ES-I3 (cell line): Measurements from ENCODE around the gene EIF2B4.
"Not testable (repeated sequence)": the region's sequence is repeated elsewhere in the genome, so short reads cannot be mapped to it uniquely, and the experiment has no call there.

ENCODE experiments used
- H3K36me3 ChIP-seq: 2 replicates; pipeline ENCODE4 v1.6.1; 2013; ENCODE audit warnings: mild to moderate bottlenecking, low read length, control low read depth, moderate library complexity; ENCODE audit not compliant: insufficient read depth
- H3K4me1 ChIP-seq: 2 replicates; pipeline ENCODE4 v1.6.1; 2013; ENCODE audit warnings: mild to moderate bottlenecking, control low read depth, low read length; ENCODE audit not compliant: insufficient read depth
- H3K9ac ChIP-seq: 2 replicates; pipeline ENCODE4 v1.6.1; 2013; ENCODE audit warnings: low read depth, mild to moderate bottlenecking, low read length, moderate library complexity
- H3K9me3 ChIP-seq: 2 replicates; pipeline ENCODE4 v1.6.1; 2013; ENCODE audit warnings: mild to moderate bottlenecking, low read length, moderate library complexity; ENCODE audit not compliant: control insufficient read depth, insufficient read depth

The EIF2B4 gene

GRCh38 chr2:27324720-27325119 is 45.4 kb downstream of the EIF2B4 start:
- H3K36me3 ChIP-seq, result peaks cover 18% of the 10 kb centered on the region
- H3K4me1 ChIP-seq, result peaks cover 4% of the 10 kb centered on the region
- H3K9me3 ChIP-seq, result no peaks in the 10 kb centered on the region
- no peak overlapping the region for H3K9ac ChIP-seq

- Histone ChIP-seq H3K9ac (peak overlapping the region; percentile 97), H3K36me3 (peaks cover 8% of the 10 kb centered on the region), H3K9me3 (no peaks in the 10 kb centered on the region), H3K4me1 (peaks cover 4% of the 10 kb centered on the region)
Observed at GRCh38 chr2:27323596-27324285, 46.4 kb downstream of the EIF2B4 start.

- H3K4me1 ChIP-seq, result peaks cover 4% of the 10 kb centered on the region
- H3K36me3 ChIP-seq, result peaks cover 3% of the 10 kb centered on the region
- H3K9me3 ChIP-seq, result no peaks in the 10 kb centered on the region
- H3K9ac ChIP-seq, result peak within 1 kb of the TSS; percentile 97
Observed at GRCh38 chr2:27322766-27323595, 47.2 kb downstream of the EIF2B4 start, which contains the start of gene MPV17. TSS of gene MPV17 (minus strand) at chr2:27323097. CDS start at chr2:27322517, 580 bp downstream.

- Histone ChIP-seq H3K9ac (peak overlapping the region; percentile 97), H3K4me1 (peaks cover 4% of the 10 kb centered on the region), H3K9me3 (no peaks in the 10 kb centered on the region), H3K36me3 (peaks cover 3% of the 10 kb centered on the region)
Observed at GRCh38 chr2:27322301-27322765, 47.8 kb downstream of the EIF2B4 start.

GRCh38 chr2:27320958-27321543 is 49.1 kb downstream of the EIF2B4 start:
- Histone ChIP-seq H3K4me1 (peaks cover 4% of the 10 kb centered on the region), H3K36me3 (no peaks in the 10 kb centered on the region), H3K9me3 (no peaks in the 10 kb centered on the region), H3K9ac (no peak overlapping the region)

GRCh38 chr2:27319839-27320238 is 50.3 kb downstream of the EIF2B4 start:
- not testable (repeated sequence) for H3K36me3 ChIP-seq, H3K4me1 ChIP-seq, H3K9me3 ChIP-seq, H3K9ac ChIP-seq

GRCh38 chr2:27316655-27317412 is 53.3 kb downstream of the EIF2B4 start:
- H3K9me3 ChIP-seq, result no peaks in the 10 kb centered on the region
- no peak overlapping the region for H3K9ac ChIP-seq
- H3K36me3 ChIP-seq, result no peaks in the 10 kb centered on the region
- peaks cover 4% of the 10 kb centered on the region for H3K4me1 ChIP-seq

- Histone ChIP-seq H3K9me3 (no peaks in the 10 kb centered on the region), H3K9ac (no peak overlapping the region), H3K4me1 (no peaks in the 10 kb centered on the region), H3K36me3 (no peaks in the 10 kb centered on the region)
Observed at GRCh38 chr2:27315122-27315521, 55.0 kb downstream of the EIF2B4 start.

GRCh38 chr2:27314709-27315108 is 55.4 kb downstream of the EIF2B4 start:
- H3K36me3 ChIP-seq, result no peaks in the 10 kb centered on the region
- no peak overlapping the region for H3K9ac ChIP-seq
- H3K4me1 ChIP-seq, result no peaks in the 10 kb centered on the region
- H3K9me3 ChIP-seq, result no peaks in the 10 kb centered on the region
